Suprapubic skin (tissue), 4 donors: ENCODE measurements around the gene NOD1. TPM values are rescaled to one million over a fixed set of nuclear protein-coding genes. Genes with fewer than 3 reads are reported as not detected.
A peak's percentile ranks its signal among the peaks of the same experiment; 100 is the strongest.
"Not testable (repeated sequence)": the region's sequence is repeated elsewhere in the genome, so short reads cannot be mapped to it uniquely, and the experiment has no call there.

Experiments
- DNase-seq, 2 donors: peaks; one replicate each; pipeline ENCODE4 v3.0.0-alpha.2; 2019; ENCODE audit warnings: low spot score in 2 of 2
- H3K27ac ChIP-seq: fragments of 200-600 bp; sonication (generic); one replicate; pipeline ENCODE4 v1.5.1; 2019
- H3K27me3 ChIP-seq: fragments of 200-600 bp; sonication (generic); one replicate; pipeline ENCODE4 v1.5.1; 2019
- H3K36me3 ChIP-seq: fragments of 200-600 bp; sonication (generic); one replicate; pipeline ENCODE4 v1.5.1; 2019
- H3K4me1 ChIP-seq: fragments of 200-600 bp; sonication (generic); one replicate; pipeline ENCODE4 v1.5.1; 2019
- H3K4me3 ChIP-seq: fragments of 200-600 bp; sonication (generic); one replicate; pipeline ENCODE4 v1.5.1; 2019; ENCODE audit warnings: mild to moderate bottlenecking
- H3K9me3 ChIP-seq: fragments of 200-600 bp; sonication (generic); one replicate; pipeline ENCODE4 v1.5.1; 2019
- CTCF ChIP-seq, 2 donors: fragments of 200-600 bp in 1 of 2; fragments of 450-650 bp in 1 of 2; sonication (generic) in 1 of 2; IDR thresholded peaks; one replicate each; pipeline ENCODE4 v1.5.1; 2016 to 2019; ENCODE audit warnings: antibody characterized with exemption in 2 of 2, mild to moderate bottlenecking in 1 of 2, moderate library complexity in 1 of 2
- EP300 ChIP-seq: sonication (generic); formaldehyde crosslinking; IDR thresholded peaks from one replicate; pipeline ENCODE4 v1.6.1; 2017; ENCODE audit warnings: antibody characterized with exemption
- POLR2A ChIP-seq, 2 donors: fragments of 450-650 bp; IDR thresholded peaks; one replicate each; pipeline ENCODE4 v1.6.1; 2017; ENCODE audit warnings: antibody characterized with exemption in 2 of 2, mild to moderate bottlenecking in 2 of 2, moderate library complexity in 2 of 2
- POLR2AphosphoS5 ChIP-seq, 3 donors: sonication (generic); formaldehyde crosslinking; IDR thresholded peaks; one replicate each; pipeline ENCODE4 v1.6.1; 2017; ENCODE audit warnings: antibody characterized with exemption in 3 of 3
- WGBS: methylation state at CpG from one replicate; pipeline ENCODE4 v1.1.5; 2018; 5-methylcytosine and 5-hydroxymethylcytosine counted together
- total RNA-seq, 4 donors: library from RNA; depleted of rRNA; stranded (reverse); fragments of >200 nt; gene quantifications; one replicate each; pipeline ENCODE4 v1.1.0, GENCODE V29; 2016

NOD1 gene, protein sequence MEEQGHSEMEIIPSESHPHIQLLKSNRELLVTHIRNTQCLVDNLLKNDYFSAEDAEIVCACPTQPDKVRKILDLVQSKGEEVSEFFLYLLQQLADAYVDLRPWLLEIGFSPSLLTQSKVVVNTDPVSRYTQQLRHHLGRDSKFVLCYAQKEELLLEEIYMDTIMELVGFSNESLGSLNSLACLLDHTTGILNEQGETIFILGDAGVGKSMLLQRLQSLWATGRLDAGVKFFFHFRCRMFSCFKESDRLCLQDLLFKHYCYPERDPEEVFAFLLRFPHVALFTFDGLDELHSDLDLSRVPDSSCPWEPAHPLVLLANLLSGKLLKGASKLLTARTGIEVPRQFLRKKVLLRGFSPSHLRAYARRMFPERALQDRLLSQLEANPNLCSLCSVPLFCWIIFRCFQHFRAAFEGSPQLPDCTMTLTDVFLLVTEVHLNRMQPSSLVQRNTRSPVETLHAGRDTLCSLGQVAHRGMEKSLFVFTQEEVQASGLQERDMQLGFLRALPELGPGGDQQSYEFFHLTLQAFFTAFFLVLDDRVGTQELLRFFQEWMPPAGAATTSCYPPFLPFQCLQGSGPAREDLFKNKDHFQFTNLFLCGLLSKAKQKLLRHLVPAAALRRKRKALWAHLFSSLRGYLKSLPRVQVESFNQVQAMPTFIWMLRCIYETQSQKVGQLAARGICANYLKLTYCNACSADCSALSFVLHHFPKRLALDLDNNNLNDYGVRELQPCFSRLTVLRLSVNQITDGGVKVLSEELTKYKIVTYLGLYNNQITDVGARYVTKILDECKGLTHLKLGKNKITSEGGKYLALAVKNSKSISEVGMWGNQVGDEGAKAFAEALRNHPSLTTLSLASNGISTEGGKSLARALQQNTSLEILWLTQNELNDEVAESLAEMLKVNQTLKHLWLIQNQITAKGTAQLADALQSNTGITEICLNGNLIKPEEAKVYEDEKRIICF
- total RNA-seq = 10 to 100 TPM in 2 of 4 donors, 1 to 10 TPM in 2; 9.2 to 22.8 (median 13.4) TPM

DNA sequence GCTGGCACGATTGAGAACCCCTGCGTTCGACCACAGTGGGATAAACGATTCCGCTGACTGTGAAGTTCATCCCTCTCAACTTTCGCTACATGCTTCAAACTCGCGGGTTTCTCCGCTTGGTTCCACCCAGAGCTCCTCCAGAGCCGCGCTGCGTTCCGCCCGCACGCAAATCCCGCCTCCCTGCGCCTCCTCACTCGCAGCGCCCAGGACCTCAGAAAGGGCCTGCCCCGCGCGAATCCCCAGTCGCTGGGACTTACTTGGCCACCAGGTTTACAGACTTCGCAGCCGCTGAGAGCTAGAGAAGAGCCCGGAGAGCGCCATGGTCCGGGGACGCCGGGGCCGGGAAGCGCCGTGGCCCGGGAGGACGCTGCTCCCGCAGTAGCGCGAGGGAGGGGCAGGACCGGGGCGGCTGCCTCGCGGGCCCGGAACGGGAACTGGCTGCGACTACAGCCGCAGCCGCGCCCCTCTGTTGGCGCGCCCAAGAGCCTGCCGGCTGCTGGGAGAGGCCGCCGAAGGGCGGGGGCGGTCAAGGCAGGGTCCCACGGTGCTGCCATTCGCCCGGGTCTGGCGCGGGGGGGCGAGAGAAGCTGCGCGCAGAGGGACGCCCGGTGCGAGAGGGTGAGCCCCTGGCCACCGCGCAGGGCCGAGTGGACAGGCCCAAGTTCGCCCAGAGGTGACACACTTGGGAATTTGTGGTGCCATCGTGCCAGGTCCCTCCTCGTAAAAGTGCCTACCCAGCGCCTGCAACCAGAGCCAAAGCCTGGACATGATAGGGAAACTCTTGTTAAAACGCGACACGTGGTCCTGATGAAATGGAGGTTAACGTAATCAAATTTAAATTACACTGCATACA is at the start of gene NOD1:
NOD1 (minus strand) TSS at position 436 of the 853 bp plus-strand sequence. CDS start 21,863 bp downstream, outside the sequence.
- peak within 1 kb of the TSS; percentile 85 for H3K4me3 ChIP-seq
- no peaks in the 10 kb centered on the region for H3K36me3 ChIP-seq
- H3K4me1 ChIP-seq = peaks cover 49% of the 10 kb centered on the region
- peak within 1 kb of the TSS; percentile 95 for H3K27ac ChIP-seq
- DNase-seq = peak; percentile 82 to 89
- 0% methylated on average over 27 of the region's 77 CpGs for WGBS
- TF ChIP-seq CTCF (IDR thresholded peaks at IDR 0.05) (no peak), EP300 (no peak), POLR2A (IDR thresholded peaks at IDR 0.05) (peak in 1 of 2 donors; percentile 64), POLR2AphosphoS5 (IDR thresholded peaks at IDR 0.05) (peak in 2 of 3 donors; percentile 40 to 62)
- no peaks in the 10 kb centered on the region for H3K27me3 ChIP-seq
- H3K9me3 ChIP-seq = no peaks in the 10 kb centered on the region

DNA sequence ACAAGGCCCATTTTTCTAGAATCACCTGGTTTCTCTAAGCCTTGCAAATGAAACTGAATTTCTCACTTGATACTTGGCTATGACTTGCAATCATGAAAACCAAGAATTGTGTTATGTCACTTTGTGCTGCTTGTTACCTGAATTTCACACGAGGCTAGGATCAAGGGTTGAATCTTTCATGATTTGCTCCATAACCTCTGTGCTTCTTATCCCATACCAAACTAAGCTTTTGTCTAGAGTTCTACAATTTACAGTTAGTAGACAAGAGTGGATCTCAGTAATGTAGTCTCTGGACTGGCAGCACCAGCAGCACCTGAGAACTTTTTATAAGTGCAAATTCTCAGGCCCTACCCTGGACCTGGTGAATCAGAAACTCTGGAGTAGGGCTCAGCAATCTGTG is 48.7 kb upstream of the NOD1 start:
- H3K4me3 ChIP-seq, H3K36me3 ChIP-seq, H3K9me3 ChIP-seq, H3K27me3 ChIP-seq, H3K27ac ChIP-seq, H3K4me1 ChIP-seq, DNase-seq: not testable (repeated sequence)
- 79% methylated on average over 1 of the region's 1 CpG for WGBS

DNA sequence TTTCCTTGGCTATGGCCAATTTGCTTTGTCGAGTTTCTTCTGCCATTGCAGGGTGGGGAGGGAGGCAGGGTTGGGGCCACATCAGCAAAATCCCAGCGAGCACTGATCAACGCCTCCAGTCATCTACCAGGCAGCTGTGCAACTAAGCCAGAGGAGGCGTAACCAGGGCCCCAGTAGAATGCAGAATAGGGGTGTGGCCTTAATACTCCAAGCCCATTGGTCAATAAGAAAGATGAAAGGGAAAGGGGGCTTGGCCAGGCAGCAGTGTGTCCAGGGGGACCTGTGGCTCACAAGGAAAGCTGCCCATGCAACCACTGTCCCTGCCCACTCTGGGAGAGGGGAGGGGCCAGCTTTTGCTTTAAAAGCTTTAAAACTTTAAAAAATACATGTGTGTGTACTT is 47.6 kb upstream of the NOD1 start:
- no peaks in the 10 kb centered on the region for H3K9me3 ChIP-seq
- WGBS = 98% methylated on average over 4 of the region's 4 CpGs
- H3K27ac ChIP-seq = no peak overlapping the region
- DNase-seq = no peak
- no peaks in the 10 kb centered on the region for H3K36me3 ChIP-seq
- H3K27me3 ChIP-seq = no peaks in the 10 kb centered on the region
- peaks cover 6% of the 10 kb centered on the region for H3K4me1 ChIP-seq
- no peak overlapping the region for H3K4me3 ChIP-seq
- no peak for TF ChIP-seq CTCF (IDR thresholded peaks at IDR 0.05)
- TF ChIP-seq POLR2A (IDR thresholded peaks at IDR 0.05) = no peak
- no peak for TF ChIP-seq POLR2AphosphoS5 (IDR thresholded peaks at IDR 0.05)
- no peak for TF ChIP-seq EP300

DNA sequence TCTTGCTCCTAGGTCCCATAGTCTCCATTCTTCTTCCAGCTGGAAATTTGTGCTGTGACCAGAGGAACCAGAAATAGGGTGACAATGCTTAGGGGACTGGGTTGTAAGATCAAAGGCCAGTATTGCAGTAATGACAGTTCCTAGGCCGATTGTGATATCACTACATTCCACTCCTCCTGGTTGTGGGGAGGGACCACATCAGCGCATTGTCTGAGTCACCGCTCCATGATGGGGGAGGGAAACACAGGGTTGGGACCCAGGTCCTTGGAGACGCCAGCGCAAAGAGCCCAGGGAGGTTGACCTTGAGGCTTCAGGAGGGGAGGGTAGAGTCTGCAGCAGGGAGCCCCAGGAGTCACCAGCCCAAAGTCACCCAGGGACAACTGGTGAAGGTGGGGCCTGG is 46.8 kb upstream of the NOD1 start:
- H3K36me3 ChIP-seq = no peaks in the 10 kb centered on the region
- 85% methylated on average over 5 of the region's 5 CpGs for WGBS
- H3K27ac ChIP-seq = no peak overlapping the region
- H3K27me3 ChIP-seq = no peaks in the 10 kb centered on the region
- no peak for TF ChIP-seq EP300
- no peak for TF ChIP-seq CTCF (IDR thresholded peaks at IDR 0.05)
- no peak for TF ChIP-seq POLR2A (IDR thresholded peaks at IDR 0.05)
- no peak for TF ChIP-seq POLR2AphosphoS5 (IDR thresholded peaks at IDR 0.05)
- H3K4me1 ChIP-seq = peaks cover 13% of the 10 kb centered on the region
- H3K4me3 ChIP-seq = no peak overlapping the region
- DNase-seq = no peak
- no peaks in the 10 kb centered on the region for H3K9me3 ChIP-seq

DNA sequence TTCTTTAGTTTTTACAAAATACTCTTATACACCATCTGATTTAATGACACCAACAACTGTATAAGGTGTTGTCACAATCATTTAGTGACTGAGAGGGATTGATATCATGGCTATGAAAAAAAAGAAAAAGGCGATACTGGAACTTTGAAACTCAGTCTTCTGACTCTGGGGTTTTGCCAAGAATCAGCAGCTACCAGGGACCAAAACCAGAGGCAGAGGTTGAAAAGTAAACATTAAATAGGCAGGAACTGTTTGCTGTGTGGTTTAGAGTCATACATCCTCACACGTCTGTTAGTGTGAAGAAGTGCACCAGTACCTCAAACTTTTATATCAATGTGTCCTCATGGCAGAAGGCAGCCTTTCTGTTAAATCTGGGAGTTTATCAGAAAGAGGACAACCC is 46.0 kb upstream of the NOD1 start:
- Histone ChIP-seq H3K4me1 (peaks cover 18% of the 10 kb centered on the region), H3K36me3 (no peaks in the 10 kb centered on the region), H3K27ac (no peak overlapping the region), H3K27me3 (no peaks in the 10 kb centered on the region), H3K9me3 (no peaks in the 10 kb centered on the region), H3K4me3 (no peak overlapping the region)
- 78% methylated on average over 2 of the region's 2 CpGs for WGBS
- TF ChIP-seq CTCF (IDR thresholded peaks at IDR 0.05) = no peak
- TF ChIP-seq EP300 = no peak
- TF ChIP-seq POLR2A (IDR thresholded peaks at IDR 0.05) = no peak
- no peak for TF ChIP-seq POLR2AphosphoS5 (IDR thresholded peaks at IDR 0.05)
- no peak for DNase-seq
